MM.1S (cell line): ENCODE data around the gene UNKL.

Experiments used
- DNase-seq: peaks from one replicate; pipeline ENCODE4 v3.0.0-alpha.2; 2015
- H2AFZ ChIP-seq: fragments of 300-600 bp; sonication (generic); 2 replicates; pipeline ENCODE4 v1.6.0; 2016; ENCODE audit warnings: antibody characterized with exemption, low read length
- H3F3A ChIP-seq: fragments of 300-600 bp; sonication (generic); 2 replicates; pipeline ENCODE4 v1.6.1; 2016; ENCODE audit warnings: mild to moderate bottlenecking, antibody characterized with exemption, low read length, moderate library complexity, mixed read lengths; ENCODE audit not compliant: insufficient read depth
- H3K27ac ChIP-seq: fragments of 300-600 bp; sonication (generic); 2 replicates; pipeline ENCODE4 v1.5.1; 2016; ENCODE audit warnings: mild to moderate bottlenecking, low read length
- H3K27me3 ChIP-seq: fragments of 300-600 bp; sonication (generic); replicated peaks from 2 replicates; pipeline ENCODE4 v1.6.0; 2016; ENCODE audit warnings: low read length; ENCODE audit not compliant: insufficient read depth
- H3K36me3 ChIP-seq: fragments of 300-600 bp; sonication (generic); replicated peaks from 2 replicates; pipeline ENCODE4 v1.6.1; 2016; ENCODE audit warnings: mild to moderate bottlenecking, low read length, mixed read lengths; ENCODE audit not compliant: insufficient read depth
- H3K4me1 ChIP-seq: fragments of 300-600 bp; sonication (generic); 2 replicates; pipeline ENCODE4 v1.6.1; 2016; ENCODE audit warnings: low read length, mixed read lengths
- H3K4me2 ChIP-seq: fragments of 300-600 bp; sonication (generic); 2 replicates; pipeline ENCODE4 v1.6.0; 2016; ENCODE audit warnings: low read depth, low read length
- H3K4me3 ChIP-seq: fragments of 300-600 bp; sonication (generic); 2 replicates; pipeline ENCODE4 v1.5.1; 2016; ENCODE audit warnings: low read length, mixed read lengths
- H3K79me2 ChIP-seq: fragments of 300-600 bp; sonication (generic); 2 replicates; pipeline ENCODE4 v1.6.1; 2016; ENCODE audit warnings: mixed run types, low read length, mixed read lengths
- H3K9ac ChIP-seq: fragments of 300-600 bp; sonication (generic); 2 replicates; pipeline ENCODE4 v1.6.1; 2016; ENCODE audit warnings: low read length, mixed read lengths
- H3K9me2 ChIP-seq: fragments of 300-600 bp; sonication (generic); replicated peaks from 2 replicates; pipeline ENCODE4 v1.6.1; 2016; ENCODE audit warnings: mild to moderate bottlenecking, low read length, mixed read lengths; ENCODE audit not compliant: insufficient read depth
- H3K9me3 ChIP-seq: fragments of 300-600 bp; sonication (generic); replicated peaks from 2 replicates; pipeline ENCODE4 v1.6.1; 2016; ENCODE audit warnings: mild to moderate bottlenecking, low read length, mixed read lengths; ENCODE audit not compliant: insufficient read depth
- H4K20me1 ChIP-seq: fragments of 300-600 bp; sonication (generic); 2 replicates; pipeline ENCODE4 v1.6.1; 2016; ENCODE audit warnings: mild to moderate bottlenecking, low read length, moderate library complexity, mixed read lengths; ENCODE audit not compliant: insufficient read depth
- CTCF ChIP-seq: fragments of 300-600 bp; sonication (generic); IDR thresholded peaks from 2 replicates; pipeline ENCODE4 v1.5.1; 2016; ENCODE audit warnings: antibody characterized with exemption, low read length, mixed read lengths
- EZH2 ChIP-seq: fragments of 300-600 bp; sonication (generic); optimal IDR thresholded peaks from 2 replicates; pipeline ENCODE3; 2017; ENCODE audit warnings: low read depth, mild to moderate bottlenecking, antibody characterized with exemption, low read length, mixed read lengths
- EZH2phosphoT487 ChIP-seq: fragments of 300-600 bp; sonication (generic); IDR thresholded peaks from 2 replicates; pipeline ENCODE4 v1.6.1; 2018; ENCODE audit warnings: antibody characterized with exemption, low read length

UNKL gene

GRCh38 chr16:1430214-1430758 is 15.8 kb upstream of the UNKL start:
- Histone ChIP-seq H3K27ac (no peak overlapping the region), H3K4me2 (no peak overlapping the region), H4K20me1 (no peaks in the 10 kb centered on the region), H3K4me3 (no peak overlapping the region), H3K4me1 (no peaks in the 10 kb centered on the region), H3K79me2 (no peaks in the 10 kb centered on the region), H3K36me3 (no peaks in the 10 kb centered on the region), H3K9me3 (no peaks in the 10 kb centered on the region), H2AFZ (no peak overlapping the region), H3K9me2 (no peaks in the 10 kb centered on the region), H3K27me3 (peaks cover 80% of the 10 kb centered on the region), H3F3A (no peaks in the 10 kb centered on the region), H3K9ac (no peak overlapping the region)
- no peak for DNase-seq
- TF ChIP-seq EZH2phosphoT487, result no peak
- TF ChIP-seq CTCF, result no peak
- TF ChIP-seq EZH2, result no peak

GRCh38 chr16:1429631-1430030 is 15.1 kb upstream of the UNKL start:
- no peak overlapping the region for H3K4me3 ChIP-seq
- H3K9me2 ChIP-seq, result no peaks in the 10 kb centered on the region
- H4K20me1 ChIP-seq, result no peaks in the 10 kb centered on the region
- H3K79me2 ChIP-seq, result no peaks in the 10 kb centered on the region
- no peak overlapping the region for H3K4me2 ChIP-seq
- no peaks in the 10 kb centered on the region for H3K36me3 ChIP-seq
- no peaks in the 10 kb centered on the region for H3K9me3 ChIP-seq
- DNase-seq, result no peak
- no peak overlapping the region for H2AFZ ChIP-seq
- H3K27ac ChIP-seq, result no peak overlapping the region
- no peak overlapping the region for H3K9ac ChIP-seq
- peaks cover 73% of the 10 kb centered on the region for H3K27me3 ChIP-seq
- TF ChIP-seq EZH2 (no peak), EZH2phosphoT487 (no peak), CTCF (no peak)
- H3K4me1 ChIP-seq, result no peaks in the 10 kb centered on the region
- H3F3A ChIP-seq, result no peaks in the 10 kb centered on the region

GRCh38 chr16:1429012-1429411 is 14.5 kb upstream of the UNKL start:
- Histone ChIP-seq H3K9ac (no peak overlapping the region), H3F3A (no peaks in the 10 kb centered on the region), H3K4me3 (no peak overlapping the region), H3K9me2 (no peaks in the 10 kb centered on the region), H3K27me3 (peaks cover 69% of the 10 kb centered on the region), H3K4me2 (no peak overlapping the region), H3K79me2 (no peaks in the 10 kb centered on the region), H3K27ac (no peak overlapping the region), H4K20me1 (no peaks in the 10 kb centered on the region), H3K9me3 (no peaks in the 10 kb centered on the region), H3K4me1 (no peaks in the 10 kb centered on the region), H3K36me3 (no peaks in the 10 kb centered on the region), H2AFZ (no peak overlapping the region)
- DNase-seq, result no peak
- TF ChIP-seq CTCF, result no peak
- TF ChIP-seq EZH2phosphoT487, result no peak
- no peak for TF ChIP-seq EZH2

- no peaks in the 10 kb centered on the region for H3K36me3 ChIP-seq
- H3K9me2 ChIP-seq, result no peaks in the 10 kb centered on the region
- no peaks in the 10 kb centered on the region for H3K9me3 ChIP-seq
- H3K27me3 ChIP-seq, result peaks cover 64% of the 10 kb centered on the region
- H2AFZ ChIP-seq, result no peak overlapping the region
- H3K4me1 ChIP-seq, result no peaks in the 10 kb centered on the region
- H3F3A ChIP-seq, result no peaks in the 10 kb centered on the region
- no peak overlapping the region for H3K4me2 ChIP-seq
- no peak for DNase-seq
- H3K79me2 ChIP-seq, result no peaks in the 10 kb centered on the region
- H3K4me3 ChIP-seq, result no peak overlapping the region
- H3K9ac ChIP-seq, result no peak overlapping the region
- H4K20me1 ChIP-seq, result no peaks in the 10 kb centered on the region
- no peak overlapping the region for H3K27ac ChIP-seq
- TF ChIP-seq CTCF, result no peak
- TF ChIP-seq EZH2phosphoT487, result no peak
- no peak for TF ChIP-seq EZH2
Observed at GRCh38 chr16:1428511-1428910, 14.0 kb upstream of the UNKL start.
